Panc1 (cell line): ENCODE results near the gene SMIM12. TPM values are rescaled to one million over a fixed set of nuclear protein-coding genes. Genes with fewer than 3 reads are reported as not detected.

Experiments
- ATAC-seq: fragments of 200-7000 bp; cut with Tn5 transposase; 2 replicates; pipeline ENCODE4 v1.9.1; 2020; ENCODE audit warnings: mild to moderate bottlenecking, moderate library complexity
- BruUV-seq: library from RNA; stranded (reverse); fragments of 400-500 nt; replicated peaks from 2 replicates; lab custom pipeline; 2021; lab: Mats Ljungman, UMichigan
- CTCF ChIA-PET: fragments of 300-600 bp; sonication (Branson Sonifier 250); formaldehyde crosslinking; loops from one replicate; lab custom pipeline; 2022; ENCODE audit warnings: antibody characterized with exemption; lab: Charles Lee
- POLR2A ChIA-PET: fragments of 300-600 bp; sonication (Branson Sonifier 250); formaldehyde crosslinking; loops from one replicate; lab custom pipeline; 2022; ENCODE audit warnings: antibody characterized with exemption; lab: Charles Lee
- DNase-seq: peaks from one replicate; pipeline ENCODE4 v3.0.0-alpha.2; 2010; ENCODE audit warnings: low read depth, low spot score
- H3K27ac ChIP-seq: 2 replicates; pipeline ENCODE4 v1.5.1; 2011; ENCODE audit warnings: mild to moderate bottlenecking, low read length, inconsistent platforms
- H3K27me3 ChIP-seq: fragments of 200-500 bp; sonication (Bioruptor generic); 2 replicates; pipeline ENCODE4 v1.6.0; 2014; ENCODE audit warnings: low read length, inconsistent platforms; ENCODE audit not compliant: control insufficient read depth, insufficient read depth
- H3K36me3 ChIP-seq: fragments of 200-500 bp; sonication (Bioruptor generic); 2 replicates; pipeline ENCODE4 v1.5.1; 2014; ENCODE audit warnings: inconsistent platforms, mild to moderate bottlenecking, low read length, moderate library complexity; ENCODE audit not compliant: control insufficient read depth, insufficient read depth
- H3K4me1 ChIP-seq: 2 replicates; pipeline ENCODE4 v1.5.1; 2011; ENCODE audit warnings: inconsistent platforms, mild to moderate bottlenecking, low read length, moderate library complexity; ENCODE audit not compliant: control insufficient read depth, insufficient read depth
- H3K4me3 ChIP-seq, 2 experiments: 2 replicates each; pipeline ENCODE4 v1.5.1; 2011 to 2012; ENCODE audit warnings: low read depth in 2 of 2, low read length in 2 of 2, mild to moderate bottlenecking in 2 of 2, inconsistent platforms in 1 of 2, moderate library complexity in 1 of 2
- H3K9me3 ChIP-seq: fragments of 200-500 bp; sonication (Bioruptor generic); 2 replicates; pipeline ENCODE4 v1.5.1; 2014; ENCODE audit warnings: low read depth, mild to moderate bottlenecking, inconsistent platforms, low read length, moderate library complexity; ENCODE audit not compliant: control insufficient read depth, insufficient read depth
- POLR2AphosphoS5 ChIP-seq: IDR thresholded peaks from 2 replicates; pipeline ENCODE4 v1.6.1; 2012; ENCODE audit warnings: mild to moderate bottlenecking, low read depth, low read length, moderate library complexity
- SIN3A ChIP-seq: IDR thresholded peaks from 2 replicates; pipeline ENCODE4 v1.6.1; 2012; ENCODE audit warnings: low read depth, mild to moderate bottlenecking, low read length, moderate library complexity, borderline replicate concordance; ENCODE audit not compliant: insufficient read depth
- TCF7L2 ChIP-seq: IDR thresholded peaks from 2 replicates; pipeline ENCODE4 v1.6.1; 2011; ENCODE audit warnings: mild to moderate bottlenecking, low read depth, low read length, inconsistent platforms
- in situ Hi-C: cut with HindIII; loops from 2 replicates; pipeline ENCODE4 v1.10.0; 2016; ENCODE audit warnings: low sequenced_read_pairs, low pct_unique_long_range_greater_than_20kb
- intact Hi-C: fragments of 100-400 bp; cut with micrococcal nuclease; formaldehyde crosslinking; loops from one replicate; pipeline ENCODE4 v1.10.0; 2022; ENCODE audit not compliant: unreplicated experiment
- total RNA-seq: library from RNA; stranded (reverse); gene quantifications from one replicate; pipeline ENCODE4 v1.2.1, GENCODE V29; 2021; ENCODE audit not compliant: unreplicated experiment
- TF ChIP-seq, protein P1 (sequence below): fragments of 450-650 bp; IDR thresholded peaks from 2 replicates; pipeline ENCODE4 v1.5.1; 2017; ENCODE audit warnings: mild to moderate bottlenecking
- TF ChIP-seq, protein P2 (sequence below), 2 experiments: IDR thresholded peaks; 2 replicates each; pipeline ENCODE4 v1.6.1; 2011 to 2012; ENCODE audit warnings: low read depth in 2 of 2, control low read depth in 1 of 2, low read length in 1 of 2, mild to moderate bottlenecking in 1 of 2, moderate library complexity in 1 of 2; ENCODE audit not compliant: insufficient read depth in 1 of 2

Gene SMIM12
- total RNA-seq, 1 experiment from 2014 or later: 47.5 TPM

DNA sequence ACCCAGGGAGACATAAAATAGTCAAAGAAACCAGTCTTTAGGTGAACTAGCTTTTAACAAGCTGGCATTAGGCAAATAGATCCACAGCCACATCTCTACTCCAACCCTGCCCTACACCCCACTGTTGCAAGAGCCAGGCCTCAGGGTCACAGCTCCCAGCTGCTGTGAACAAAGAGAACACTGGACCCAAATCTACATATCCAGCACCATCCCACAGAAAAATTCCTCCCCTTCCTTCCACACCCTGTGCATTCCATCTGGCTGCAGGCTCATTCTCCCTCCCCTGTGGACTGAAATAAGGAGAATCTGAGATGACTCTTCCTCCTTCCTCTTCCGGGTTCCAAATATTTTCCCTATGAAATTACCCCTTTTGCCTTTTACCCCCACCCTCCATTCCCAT is 46.7 kb upstream of the SMIM12 start:
- Histone ChIP-seq H3K36me3 (no peaks in the 10 kb centered on the region), H3K4me3 (no peak overlapping the region), H3K4me1 (no peaks in the 10 kb centered on the region; the same call in 1 of the 2 replicates), H3K27ac (no peak overlapping the region), H3K27me3 (peaks cover 8% of the 10 kb centered on the region), H3K9me3 (no peaks in the 10 kb centered on the region)
- POLR2A ChIA-PET: no interaction called here
- ATAC-seq (no peak), DNase-seq (no peak)
- TF ChIP-seq, protein P1, sequence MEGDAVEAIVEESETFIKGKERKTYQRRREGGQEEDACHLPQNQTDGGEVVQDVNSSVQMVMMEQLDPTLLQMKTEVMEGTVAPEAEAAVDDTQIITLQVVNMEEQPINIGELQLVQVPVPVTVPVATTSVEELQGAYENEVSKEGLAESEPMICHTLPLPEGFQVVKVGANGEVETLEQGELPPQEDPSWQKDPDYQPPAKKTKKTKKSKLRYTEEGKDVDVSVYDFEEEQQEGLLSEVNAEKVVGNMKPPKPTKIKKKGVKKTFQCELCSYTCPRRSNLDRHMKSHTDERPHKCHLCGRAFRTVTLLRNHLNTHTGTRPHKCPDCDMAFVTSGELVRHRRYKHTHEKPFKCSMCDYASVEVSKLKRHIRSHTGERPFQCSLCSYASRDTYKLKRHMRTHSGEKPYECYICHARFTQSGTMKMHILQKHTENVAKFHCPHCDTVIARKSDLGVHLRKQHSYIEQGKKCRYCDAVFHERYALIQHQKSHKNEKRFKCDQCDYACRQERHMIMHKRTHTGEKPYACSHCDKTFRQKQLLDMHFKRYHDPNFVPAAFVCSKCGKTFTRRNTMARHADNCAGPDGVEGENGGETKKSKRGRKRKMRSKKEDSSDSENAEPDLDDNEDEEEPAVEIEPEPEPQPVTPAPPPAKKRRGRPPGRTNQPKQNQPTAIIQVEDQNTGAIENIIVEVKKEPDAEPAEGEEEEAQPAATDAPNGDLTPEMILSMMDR: no peak
- TF ChIP-seq TCF7L2 (no peak), SIN3A (no peak), POLR2AphosphoS5 (no peak)
- TF ChIP-seq, protein P2, sequence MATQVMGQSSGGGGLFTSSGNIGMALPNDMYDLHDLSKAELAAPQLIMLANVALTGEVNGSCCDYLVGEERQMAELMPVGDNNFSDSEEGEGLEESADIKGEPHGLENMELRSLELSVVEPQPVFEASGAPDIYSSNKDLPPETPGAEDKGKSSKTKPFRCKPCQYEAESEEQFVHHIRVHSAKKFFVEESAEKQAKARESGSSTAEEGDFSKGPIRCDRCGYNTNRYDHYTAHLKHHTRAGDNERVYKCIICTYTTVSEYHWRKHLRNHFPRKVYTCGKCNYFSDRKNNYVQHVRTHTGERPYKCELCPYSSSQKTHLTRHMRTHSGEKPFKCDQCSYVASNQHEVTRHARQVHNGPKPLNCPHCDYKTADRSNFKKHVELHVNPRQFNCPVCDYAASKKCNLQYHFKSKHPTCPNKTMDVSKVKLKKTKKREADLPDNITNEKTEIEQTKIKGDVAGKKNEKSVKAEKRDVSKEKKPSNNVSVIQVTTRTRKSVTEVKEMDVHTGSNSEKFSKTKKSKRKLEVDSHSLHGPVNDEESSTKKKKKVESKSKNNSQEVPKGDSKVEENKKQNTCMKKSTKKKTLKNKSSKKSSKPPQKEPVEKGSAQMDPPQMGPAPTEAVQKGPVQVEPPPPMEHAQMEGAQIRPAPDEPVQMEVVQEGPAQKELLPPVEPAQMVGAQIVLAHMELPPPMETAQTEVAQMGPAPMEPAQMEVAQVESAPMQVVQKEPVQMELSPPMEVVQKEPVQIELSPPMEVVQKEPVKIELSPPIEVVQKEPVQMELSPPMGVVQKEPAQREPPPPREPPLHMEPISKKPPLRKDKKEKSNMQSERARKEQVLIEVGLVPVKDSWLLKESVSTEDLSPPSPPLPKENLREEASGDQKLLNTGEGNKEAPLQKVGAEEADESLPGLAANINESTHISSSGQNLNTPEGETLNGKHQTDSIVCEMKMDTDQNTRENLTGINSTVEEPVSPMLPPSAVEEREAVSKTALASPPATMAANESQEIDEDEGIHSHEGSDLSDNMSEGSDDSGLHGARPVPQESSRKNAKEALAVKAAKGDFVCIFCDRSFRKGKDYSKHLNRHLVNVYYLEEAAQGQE (IDR thresholded peaks at IDR 0.05; ENCODE audit: insufficient read depth in 1 of 2, low read depth in 2 of 2, low read length in 1 of 2): no peak
- CTCF ChIA-PET: no interaction called here
- in situ Hi-C loops: no loop called here
- BruUV-seq: no TSS peak
- intact Hi-C loops: no loop called here

DNA sequence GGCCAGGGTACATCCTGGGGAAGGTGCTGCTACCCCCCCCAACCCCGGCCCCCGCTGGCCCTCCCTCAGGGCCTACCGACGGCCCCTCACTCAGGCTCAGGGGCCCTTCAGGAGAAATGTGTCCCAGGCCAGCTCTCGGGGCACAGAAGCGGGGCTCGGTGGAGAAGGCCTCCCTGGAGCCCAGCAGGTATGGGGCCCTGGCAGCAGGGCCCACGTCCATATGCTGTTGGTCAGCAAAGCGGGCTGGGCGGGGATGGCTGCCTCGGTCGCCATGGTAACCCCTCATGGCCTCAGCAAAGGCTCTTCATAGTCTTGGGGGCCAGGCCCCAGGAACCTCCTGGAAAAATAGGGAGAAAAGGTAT is 45.5 kb upstream of the SMIM12 start:
- Histone ChIP-seq H3K4me1 (no peaks in the 10 kb centered on the region; the same call in 1 of the 2 replicates), H3K4me3 (no peak overlapping the region), H3K36me3 (no peaks in the 10 kb centered on the region), H3K27ac (no peak overlapping the region), H3K27me3 (peaks cover 16% of the 10 kb centered on the region; the same call in 1 of the 2 replicates), H3K9me3 (no peaks in the 10 kb centered on the region)
- ChIA-PET CTCF (no interaction called here), POLR2A (no interaction called here)
- TF ChIP-seq POLR2AphosphoS5 (no peak), TCF7L2 (no peak), SIN3A (no peak)
- TF ChIP-seq, protein P1: no peak
- TF ChIP-seq, protein P2 (IDR thresholded peaks at IDR 0.05; ENCODE audit: insufficient read depth in 1 of 2, low read depth in 2 of 2, low read length in 1 of 2): no peak
- ATAC-seq (no peak), DNase-seq (no peak)
- intact Hi-C loops: no loop called here
- BruUV-seq: no TSS peak
- in situ Hi-C loops: no loop called here
